Liver (tissue), 3 donors: ENCODE results near the gene AK5.

ENCODE experiments used
- CTCF ChIP-seq: fragments of 150-350 bp; IDR thresholded peaks from 2 replicates; pipeline ENCODE4 v1.5.1; 2017; ENCODE audit warnings: improper control_type of control experiment, low read depth, low read length; ENCODE audit not compliant: missing input control
- FOXA1 ChIP-seq: IDR thresholded peaks from 2 replicates; pipeline ENCODE4 v1.6.1; 2016; ENCODE audit warnings: antibody characterized with exemption
- GABPA ChIP-seq, 2 donors: IDR thresholded peaks in 1 of 2; conservative IDR thresholded peaks in 1 of 2; 2 replicates each; pipeline ENCODE4 v1.6.1; 2016; ENCODE audit warnings: antibody characterized with exemption in 2 of 2, mild to moderate bottlenecking in 1 of 2, moderate library complexity in 1 of 2
- RXRA ChIP-seq, 2 donors: IDR thresholded peaks; 2 replicates each; pipeline ENCODE4 v1.6.1; 2017 to 2018; ENCODE audit warnings: antibody characterized with exemption in 2 of 2, mild to moderate bottlenecking in 1 of 2
- SP1 ChIP-seq: IDR thresholded peaks from 2 replicates; pipeline ENCODE4 v1.6.1; 2018; ENCODE audit warnings: antibody characterized with exemption, mild to moderate bottlenecking
- TAF1 ChIP-seq: conservative IDR thresholded peaks from 2 replicates; pipeline ENCODE4 v1.6.1; 2016; ENCODE audit warnings: antibody characterized with exemption, mild to moderate bottlenecking
- TF ChIP-seq, protein P1 (sequence below): IDR thresholded peaks from 2 replicates; pipeline ENCODE4 v1.6.1; 2016; ENCODE audit warnings: antibody characterized with exemption
- donor health status: healthy.
- donor health status: healthy.

DNA sequence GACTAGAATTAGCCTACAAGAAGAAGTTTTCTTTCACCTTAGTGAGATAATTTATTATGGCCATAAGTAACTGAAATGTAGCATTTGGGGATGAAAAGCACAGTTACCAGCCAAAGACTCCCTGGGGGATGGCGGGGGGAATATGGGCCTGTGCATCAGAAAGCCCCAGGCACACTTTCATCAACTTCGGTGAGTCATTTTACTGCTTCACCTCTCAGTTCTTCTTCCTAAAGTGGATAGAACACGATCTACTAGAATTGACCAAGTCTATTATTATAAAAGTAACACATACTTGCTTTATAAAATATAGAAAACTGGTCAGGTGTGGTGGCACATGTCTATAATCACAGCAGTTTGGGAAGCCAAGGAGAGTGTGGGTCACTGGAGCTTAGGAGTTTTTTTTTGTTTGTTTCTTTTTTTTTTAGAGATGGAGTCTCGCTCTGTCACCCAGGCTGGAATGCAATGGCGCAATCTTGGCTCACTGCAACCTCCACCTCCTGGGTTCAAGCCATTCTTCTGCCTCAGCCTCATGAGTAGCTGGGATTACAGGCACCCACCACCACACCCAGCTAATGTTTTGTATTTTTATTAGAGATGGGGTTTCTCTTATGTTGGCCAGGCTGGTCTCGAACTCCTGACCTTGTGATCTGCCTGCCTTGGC lies 258.8 kb downstream of the AK5 start:
- TF ChIP-seq TAF1, result no peak
- no peak for TF ChIP-seq CTCF
- no peak for TF ChIP-seq FOXA1
- TF ChIP-seq, protein P1, sequence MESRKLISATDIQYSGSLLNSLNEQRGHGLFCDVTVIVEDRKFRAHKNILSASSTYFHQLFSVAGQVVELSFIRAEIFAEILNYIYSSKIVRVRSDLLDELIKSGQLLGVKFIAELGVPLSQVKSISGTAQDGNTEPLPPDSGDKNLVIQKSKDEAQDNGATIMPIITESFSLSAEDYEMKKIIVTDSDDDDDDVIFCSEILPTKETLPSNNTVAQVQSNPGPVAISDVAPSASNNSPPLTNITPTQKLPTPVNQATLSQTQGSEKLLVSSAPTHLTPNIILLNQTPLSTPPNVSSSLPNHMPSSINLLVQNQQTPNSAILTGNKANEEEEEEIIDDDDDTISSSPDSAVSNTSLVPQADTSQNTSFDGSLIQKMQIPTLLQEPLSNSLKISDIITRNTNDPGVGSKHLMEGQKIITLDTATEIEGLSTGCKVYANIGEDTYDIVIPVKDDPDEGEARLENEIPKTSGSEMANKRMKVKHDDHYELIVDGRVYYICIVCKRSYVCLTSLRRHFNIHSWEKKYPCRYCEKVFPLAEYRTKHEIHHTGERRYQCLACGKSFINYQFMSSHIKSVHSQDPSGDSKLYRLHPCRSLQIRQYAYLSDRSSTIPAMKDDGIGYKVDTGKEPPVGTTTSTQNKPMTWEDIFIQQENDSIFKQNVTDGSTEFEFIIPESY, result no peak
- TF ChIP-seq GABPA (IDR thresholded peaks at IDR 0.05 in 1 of 2, conservative IDR thresholded peaks at IDR 0.05 in 1 of 2), result no peak
- TF ChIP-seq RXRA (IDR thresholded peaks at IDR 0.05), result no peak
- no peak for TF ChIP-seq SP1
